ENCODE data around the gene HIGD1B.

DNA sequence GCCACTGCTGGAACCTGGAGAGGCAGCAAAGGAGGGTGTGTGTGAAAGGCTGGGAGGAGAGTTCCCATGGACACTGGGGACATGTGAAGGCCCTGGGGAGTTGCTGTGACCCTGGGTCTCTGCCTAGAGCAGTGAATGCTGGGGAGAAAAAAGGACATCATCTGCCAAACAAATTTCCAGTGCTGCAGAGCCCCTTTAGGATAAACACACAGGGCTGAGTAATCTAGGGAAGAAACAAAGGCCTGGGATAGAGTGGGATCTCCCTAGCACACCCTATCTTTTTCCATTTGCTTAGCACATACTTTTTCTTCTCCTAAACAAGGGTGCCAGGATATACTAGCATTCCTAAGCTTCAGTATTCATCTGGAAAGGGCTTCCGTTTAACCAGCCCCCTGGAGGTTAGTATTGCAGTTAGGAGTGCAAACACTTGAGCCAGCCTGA is 3.3 kb upstream of the HIGD1B start:
- TF ChIP-seq, protein P1, sequence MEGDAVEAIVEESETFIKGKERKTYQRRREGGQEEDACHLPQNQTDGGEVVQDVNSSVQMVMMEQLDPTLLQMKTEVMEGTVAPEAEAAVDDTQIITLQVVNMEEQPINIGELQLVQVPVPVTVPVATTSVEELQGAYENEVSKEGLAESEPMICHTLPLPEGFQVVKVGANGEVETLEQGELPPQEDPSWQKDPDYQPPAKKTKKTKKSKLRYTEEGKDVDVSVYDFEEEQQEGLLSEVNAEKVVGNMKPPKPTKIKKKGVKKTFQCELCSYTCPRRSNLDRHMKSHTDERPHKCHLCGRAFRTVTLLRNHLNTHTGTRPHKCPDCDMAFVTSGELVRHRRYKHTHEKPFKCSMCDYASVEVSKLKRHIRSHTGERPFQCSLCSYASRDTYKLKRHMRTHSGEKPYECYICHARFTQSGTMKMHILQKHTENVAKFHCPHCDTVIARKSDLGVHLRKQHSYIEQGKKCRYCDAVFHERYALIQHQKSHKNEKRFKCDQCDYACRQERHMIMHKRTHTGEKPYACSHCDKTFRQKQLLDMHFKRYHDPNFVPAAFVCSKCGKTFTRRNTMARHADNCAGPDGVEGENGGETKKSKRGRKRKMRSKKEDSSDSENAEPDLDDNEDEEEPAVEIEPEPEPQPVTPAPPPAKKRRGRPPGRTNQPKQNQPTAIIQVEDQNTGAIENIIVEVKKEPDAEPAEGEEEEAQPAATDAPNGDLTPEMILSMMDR (IDR thresholded peaks at IDR 0.05; ENCODE audit: insufficient read depth, low read length, poor library complexity, severe bottlenecking): no peak
- TF ChIP-seq EZH2phosphoT487 (conservative IDR thresholded peaks at IDR 0.05; ENCODE audit: low read length): no peak

Data from SU-DHL-6 (cell line).